ENCODE results near the gene LRP8.

LRP8 gene

DNA sequence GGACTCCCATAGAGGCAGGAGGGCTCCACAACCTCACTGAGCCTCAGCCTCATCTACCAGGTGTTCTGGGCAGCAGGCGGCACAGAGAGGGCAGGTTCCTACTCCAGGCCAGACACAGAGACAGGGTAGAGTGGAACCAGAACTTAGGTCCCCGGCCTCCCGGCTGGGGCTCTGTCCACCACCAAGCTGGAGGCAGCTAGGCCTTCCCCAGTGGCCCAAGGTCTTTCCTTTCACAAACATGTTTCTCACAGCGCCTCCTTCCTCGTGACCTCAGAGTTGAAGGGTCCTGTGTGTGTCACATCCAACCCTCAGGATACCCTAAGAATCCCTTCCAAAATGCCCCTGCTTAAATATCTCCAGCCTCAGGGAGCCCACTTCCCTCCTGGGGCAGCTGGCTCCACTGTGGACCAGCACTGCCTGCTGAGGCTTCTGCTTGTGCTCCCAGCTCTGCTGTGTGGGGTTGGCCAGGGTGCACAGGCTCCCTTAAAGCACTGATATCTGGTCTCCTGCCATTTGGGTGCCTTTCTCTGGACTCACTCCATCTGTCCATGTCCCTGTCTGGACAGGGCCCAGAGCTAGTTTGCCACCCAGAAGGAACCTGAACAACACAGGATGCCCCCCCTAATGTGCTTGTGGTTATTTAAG lies 56.3 kb downstream of the LRP8 start:
- Histone ChIP-seq H3K79me2 (ENCODE audit: low read length) (no peaks in the 10 kb centered on the region), H3K4me3 (ENCODE audit: low read length) (no peak overlapping the region), H3K36me3 (replicated peaks; ENCODE audit: low read depth, low read length) (peaks cover 24% of the 10 kb centered on the region), H3K4me1 (ENCODE audit: low read length) (peaks cover 31% of the 10 kb centered on the region), H3K27me3 (ENCODE audit: low read depth, low read length) (no peaks in the 10 kb centered on the region), H2AFZ (ENCODE audit: low read depth, low read length) (no peak overlapping the region), H3K4me2 (ENCODE audit: low read length) (no peak overlapping the region), H3K27ac (ENCODE audit: low read length) (peak overlapping the region; percentile 91; the same call in 1 of the 2 replicates), H3K9ac (ENCODE audit: low read length) (no peak overlapping the region), H4K20me1 (ENCODE audit: insufficient read depth, low read length) (no peaks in the 10 kb centered on the region), H3K9me3 (ENCODE audit: insufficient read depth, low read length) (no peaks in the 10 kb centered on the region)
- TF ChIP-seq, protein P1, sequence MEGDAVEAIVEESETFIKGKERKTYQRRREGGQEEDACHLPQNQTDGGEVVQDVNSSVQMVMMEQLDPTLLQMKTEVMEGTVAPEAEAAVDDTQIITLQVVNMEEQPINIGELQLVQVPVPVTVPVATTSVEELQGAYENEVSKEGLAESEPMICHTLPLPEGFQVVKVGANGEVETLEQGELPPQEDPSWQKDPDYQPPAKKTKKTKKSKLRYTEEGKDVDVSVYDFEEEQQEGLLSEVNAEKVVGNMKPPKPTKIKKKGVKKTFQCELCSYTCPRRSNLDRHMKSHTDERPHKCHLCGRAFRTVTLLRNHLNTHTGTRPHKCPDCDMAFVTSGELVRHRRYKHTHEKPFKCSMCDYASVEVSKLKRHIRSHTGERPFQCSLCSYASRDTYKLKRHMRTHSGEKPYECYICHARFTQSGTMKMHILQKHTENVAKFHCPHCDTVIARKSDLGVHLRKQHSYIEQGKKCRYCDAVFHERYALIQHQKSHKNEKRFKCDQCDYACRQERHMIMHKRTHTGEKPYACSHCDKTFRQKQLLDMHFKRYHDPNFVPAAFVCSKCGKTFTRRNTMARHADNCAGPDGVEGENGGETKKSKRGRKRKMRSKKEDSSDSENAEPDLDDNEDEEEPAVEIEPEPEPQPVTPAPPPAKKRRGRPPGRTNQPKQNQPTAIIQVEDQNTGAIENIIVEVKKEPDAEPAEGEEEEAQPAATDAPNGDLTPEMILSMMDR (IDR thresholded peaks at IDR 0.05; ENCODE audit: low read depth, low read length): no peak
- no peak for TF ChIP-seq EZH2phosphoT487 (IDR thresholded peaks at IDR 0.05; ENCODE audit: low read depth)

DNA sequence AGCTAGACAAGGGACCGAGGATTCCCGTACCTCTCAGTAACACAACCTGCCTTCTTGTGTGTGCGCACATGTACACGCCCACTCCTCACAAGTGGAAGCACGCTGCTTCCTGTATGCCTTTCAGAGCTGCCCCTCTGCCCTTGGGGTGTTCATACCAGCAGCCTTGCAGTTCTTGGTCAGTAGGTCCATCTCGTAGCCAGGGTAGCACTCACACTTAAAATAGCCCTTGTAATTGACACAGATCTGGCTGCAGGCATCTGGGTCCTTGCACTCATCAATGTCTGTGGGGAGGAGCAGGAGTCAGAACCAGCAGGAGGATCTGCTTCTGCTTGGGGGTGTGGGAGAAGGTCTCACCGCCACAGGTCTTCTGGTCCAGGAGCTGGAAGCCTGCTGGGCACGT lies 57.0 kb downstream of the LRP8 start:
- Histone ChIP-seq H3K36me3 (replicated peaks; ENCODE audit: low read depth, low read length) (peaks cover 26% of the 10 kb centered on the region), H3K4me3 (ENCODE audit: low read length) (no peak overlapping the region; the same call in 1 of the 2 replicates), H4K20me1 (ENCODE audit: insufficient read depth, low read length) (no peaks in the 10 kb centered on the region), H3K79me2 (ENCODE audit: low read length) (no peaks in the 10 kb centered on the region), H3K27me3 (ENCODE audit: low read depth, low read length) (no peaks in the 10 kb centered on the region), H3K9ac (ENCODE audit: low read length) (peak overlapping the region; percentile 28; the same call in 1 of the 2 replicates), H3K27ac (ENCODE audit: low read length) (peak overlapping the region; percentile 91), H3K4me1 (ENCODE audit: low read length) (peaks cover 31% of the 10 kb centered on the region), H3K4me2 (ENCODE audit: low read length) (peak overlapping the region; percentile 73), H2AFZ (ENCODE audit: low read depth, low read length) (no peak overlapping the region), H3K9me3 (ENCODE audit: insufficient read depth, low read length) (no peaks in the 10 kb centered on the region)
- TF ChIP-seq, protein P1 (IDR thresholded peaks at IDR 0.05; ENCODE audit: low read depth, low read length): no peak
- no peak for TF ChIP-seq EZH2phosphoT487 (IDR thresholded peaks at IDR 0.05; ENCODE audit: low read depth)

DNA sequence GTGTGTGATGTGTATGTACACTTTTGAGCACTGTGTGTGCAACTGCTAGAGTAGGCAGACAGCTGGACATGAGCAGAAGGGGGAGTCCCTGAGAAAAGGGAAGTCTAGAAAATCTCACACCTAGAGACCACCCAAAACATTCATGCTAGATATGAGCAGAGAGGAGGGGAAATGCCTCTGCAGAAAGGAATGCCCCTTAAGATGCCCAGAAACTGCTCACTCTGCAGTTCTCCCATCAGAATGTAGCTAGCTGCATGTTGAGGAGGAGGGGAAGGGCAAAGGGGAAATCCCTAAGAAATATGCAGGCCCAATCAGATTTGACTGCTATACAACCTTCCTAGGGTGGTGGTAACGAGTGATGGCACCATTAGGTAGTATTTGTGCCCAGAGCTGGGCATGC lies 57.8 kb downstream of the LRP8 start:
- TF ChIP-seq EZH2phosphoT487 (IDR thresholded peaks at IDR 0.05; ENCODE audit: low read depth): no peak
- TF ChIP-seq, protein P1 (IDR thresholded peaks at IDR 0.05; ENCODE audit: low read depth, low read length): no peak
- H3K9me3 ChIP-seq (ENCODE audit: insufficient read depth, low read length): no peaks in the 10 kb centered on the region
- no peaks in the 10 kb centered on the region for H4K20me1 ChIP-seq (ENCODE audit: insufficient read depth, low read length)
- peak overlapping the region; percentile 32; the same call in 1 of the 2 replicates for H3K9ac ChIP-seq (ENCODE audit: low read length)
- H3K27ac ChIP-seq (ENCODE audit: low read length): peak overlapping the region; percentile 91
- H2AFZ ChIP-seq (ENCODE audit: low read depth, low read length): no peak overlapping the region
- H3K36me3 ChIP-seq (replicated peaks; ENCODE audit: low read depth, low read length): peaks cover 31% of the 10 kb centered on the region
- no peaks in the 10 kb centered on the region for H3K27me3 ChIP-seq (ENCODE audit: low read depth, low read length)
- peaks cover 31% of the 10 kb centered on the region for H3K4me1 ChIP-seq (ENCODE audit: low read length)
- peak overlapping the region; percentile 39; the same call in 1 of the 2 replicates for H3K4me3 ChIP-seq (ENCODE audit: low read length)
- peak overlapping the region; percentile 73 for H3K4me2 ChIP-seq (ENCODE audit: low read length)
- no peaks in the 10 kb centered on the region for H3K79me2 ChIP-seq (ENCODE audit: low read length)

DNA sequence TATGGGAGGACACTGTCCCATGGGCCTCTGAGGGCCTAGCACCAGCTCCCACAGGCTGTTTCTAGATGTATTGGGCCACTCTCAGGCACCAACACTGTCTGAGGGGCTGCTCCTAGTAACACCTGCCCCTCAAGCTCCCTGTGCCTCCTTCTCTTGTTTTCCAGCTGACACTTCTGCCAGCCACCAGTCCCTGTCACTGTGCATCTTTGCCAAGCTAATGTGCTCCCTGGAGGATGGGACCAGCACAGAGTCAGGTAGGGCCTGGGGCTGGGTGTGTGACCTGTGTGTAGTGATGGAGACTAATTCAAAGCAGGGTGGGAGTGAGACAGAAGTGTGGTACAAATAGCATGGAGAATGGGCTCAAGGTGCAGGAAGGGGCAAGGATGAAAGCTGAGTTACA lies 60.1 kb downstream of the LRP8 start:
- Histone ChIP-seq H3K9ac (ENCODE audit: low read length) (no peak overlapping the region), H3K9me3 (ENCODE audit: insufficient read depth, low read length) (no peaks in the 10 kb centered on the region), H3K79me2 (ENCODE audit: low read length) (no peaks in the 10 kb centered on the region), H3K27me3 (ENCODE audit: low read depth, low read length) (no peaks in the 10 kb centered on the region), H3K4me3 (ENCODE audit: low read length) (no peak overlapping the region), H4K20me1 (ENCODE audit: insufficient read depth, low read length) (no peaks in the 10 kb centered on the region), H3K27ac (ENCODE audit: low read length) (no peak overlapping the region), H3K36me3 (replicated peaks; ENCODE audit: low read depth, low read length) (peaks cover 43% of the 10 kb centered on the region), H3K4me1 (ENCODE audit: low read length) (peaks cover 31% of the 10 kb centered on the region), H2AFZ (ENCODE audit: low read depth, low read length) (no peak overlapping the region), H3K4me2 (ENCODE audit: low read length) (no peak overlapping the region)
- TF ChIP-seq EZH2phosphoT487 (IDR thresholded peaks at IDR 0.05; ENCODE audit: low read depth): no peak
- TF ChIP-seq, protein P1 (IDR thresholded peaks at IDR 0.05; ENCODE audit: low read depth, low read length): no peak
